Measurements from ENCODE around the gene UPK3BL1.
"Not testable (repeated sequence)": the region's sequence is repeated elsewhere in the genome, so short reads cannot be mapped to it uniquely, and the experiment has no call there.

GRCh38 chr7:102673447-102674067 is 31.0 kb upstream of the UPK3BL1 start:
- TF ChIP-seq CTCF, POLR2A (IDR thresholded peaks at IDR 0.05): not testable (repeated sequence)

Data from Peyer's patch (tissue), 4 donors.